Measurements from ENCODE around the gene MRLN.
"Not testable (repeated sequence)": the region's sequence is repeated elsewhere in the genome, so short reads cannot be mapped to it uniquely, and the experiment has no call there.

MRLN gene

GRCh38 chr10:59753267-59753666, at the start of gene MRLN:
MRLN (minus strand) TSS chr10:59753455.
- DNase-seq (ENCODE audit: low read depth, low spot score): no peak

GRCh38 chr10:59801171-59801570, 47.9 kb upstream of the MRLN start:
- DNase-seq (ENCODE audit: low read depth, low spot score): no peak

GRCh38 chr10:59799421-59799820, 46.2 kb upstream of the MRLN start:
- DNase-seq (ENCODE audit: low read depth, low spot score): no peak

GRCh38 chr10:59793919-59794318, 40.7 kb upstream of the MRLN start:
- DNase-seq (ENCODE audit: low read depth, low spot score): no peak

GRCh38 chr10:59792812-59793211, 39.6 kb upstream of the MRLN start:
- DNase-seq (ENCODE audit: low read depth, low spot score): no peak

GRCh38 chr10:59791601-59792000, 38.3 kb upstream of the MRLN start:
- no peak for DNase-seq (ENCODE audit: low read depth, low spot score)

- DNase-seq (ENCODE audit: low read depth, low spot score): not testable (repeated sequence)
These were observed 36.8 kb upstream of the MRLN start for GRCh38 chr10:59790080-59790479.

GRCh38 chr10:59788914-59789313, 35.7 kb upstream of the MRLN start:
- not testable (repeated sequence) for DNase-seq (ENCODE audit: low read depth, low spot score)

- DNase-seq (ENCODE audit: low read depth, low spot score): not testable (repeated sequence)
These were observed 33.8 kb upstream of the MRLN start for GRCh38 chr10:59787032-59787431.

GRCh38 chr10:59785476-59785875, 32.2 kb upstream of the MRLN start:
- DNase-seq (ENCODE audit: low read depth, low spot score): not testable (repeated sequence)

GRCh38 chr10:59781511-59781910, 28.3 kb upstream of the MRLN start:
- no peak for DNase-seq (ENCODE audit: low read depth, low spot score)

GRCh38 chr10:59779756-59780533, 26.7 kb upstream of the MRLN start:
- peak; percentile 79 for DNase-seq (ENCODE audit: low read depth, low spot score)

GRCh38 chr10:59774451-59774850, 21.2 kb upstream of the MRLN start:
- DNase-seq (ENCODE audit: low read depth, low spot score): no peak

GRCh38 chr10:59773088-59773487, 19.8 kb upstream of the MRLN start:
- DNase-seq (ENCODE audit: low read depth, low spot score): no peak

GRCh38 chr10:59771162-59771807, 18.0 kb upstream of the MRLN start:
- no peak for DNase-seq (ENCODE audit: low read depth, low spot score)

- DNase-seq (ENCODE audit: low read depth, low spot score): no peak
These were observed 17.4 kb upstream of the MRLN start for GRCh38 chr10:59770689-59771088.

GRCh38 chr10:59762505-59762904, 9.2 kb upstream of the MRLN start:
- no peak for DNase-seq (ENCODE audit: low read depth, low spot score)

GRCh38 chr10:59757966-59758365, 4.7 kb upstream of the MRLN start:
- DNase-seq (ENCODE audit: low read depth, low spot score): peak; percentile 79

- DNase-seq (ENCODE audit: low read depth, low spot score): peak; percentile 78
These were observed 1.7 kb upstream of the MRLN start for GRCh38 chr10:59754951-59755350.

GRCh38 chr10:59752278-59752940, 846 bp downstream of the MRLN start:
- no peak for DNase-seq (ENCODE audit: low read depth, low spot score)

- peak; percentile 18 for DNase-seq (ENCODE audit: low read depth, low spot score)
These were observed 2.9 kb downstream of the MRLN start for GRCh38 chr10:59750155-59750945.

GRCh38 chr10:59748834-59749233, 4.4 kb downstream of the MRLN start:
- DNase-seq (ENCODE audit: low read depth, low spot score): peak; percentile 2

Data from astrocyte of the hippocampus (primary cell).